Measurements from ENCODE around the gene ADGRA1.

The ADGRA1 gene

GRCh38 chr10:133067149-133068105, 20.3 kb upstream of the ADGRA1 start:
- no peak overlapping the region for H3K4me3 ChIP-seq (ENCODE audit: low read depth, low read length)
- no peaks in the 10 kb centered on the region for H3K79me2 ChIP-seq (ENCODE audit: control insufficient read depth, insufficient read depth, low read length, unreplicated experiment)
- H3K36me3 ChIP-seq (ENCODE audit: insufficient read depth, low read length): no peaks in the 10 kb centered on the region
- peaks cover 5% of the 10 kb centered on the region; the same call in 1 of the 2 replicates for H3K27me3 ChIP-seq (ENCODE audit: insufficient read depth, low read length)
- H3K4me1 ChIP-seq (ENCODE audit: control insufficient read depth, insufficient read depth, low read length, unreplicated experiment): no peaks in the 10 kb centered on the region
- no peak overlapping the region for H2AFZ ChIP-seq (ENCODE audit: low read length, unreplicated experiment)
- no peak overlapping the region for H3K27ac ChIP-seq (ENCODE audit: low read depth, low read length)

- Histone ChIP-seq H3K27me3 (ENCODE audit: insufficient read depth, low read length) (peaks cover 10% of the 10 kb centered on the region; the same call in 1 of the 2 replicates), H2AFZ (ENCODE audit: low read length, unreplicated experiment) (no peak overlapping the region), H3K27ac (ENCODE audit: low read depth, low read length) (no peak overlapping the region), H3K36me3 (ENCODE audit: insufficient read depth, low read length) (no peaks in the 10 kb centered on the region), H3K79me2 (ENCODE audit: control insufficient read depth, insufficient read depth, low read length, unreplicated experiment) (no peaks in the 10 kb centered on the region), H3K4me1 (ENCODE audit: control insufficient read depth, insufficient read depth, low read length, unreplicated experiment) (no peaks in the 10 kb centered on the region), H3K4me3 (ENCODE audit: low read depth, low read length) (no peak overlapping the region)
These were observed 19.4 kb upstream of the ADGRA1 start for GRCh38 chr10:133068111-133069032.

GRCh38 chr10:133069033-133069525, 18.6 kb upstream of the ADGRA1 start:
- H3K27ac ChIP-seq (ENCODE audit: low read depth, low read length): no peak overlapping the region
- no peaks in the 10 kb centered on the region for H3K79me2 ChIP-seq (ENCODE audit: control insufficient read depth, insufficient read depth, low read length, unreplicated experiment)
- no peak overlapping the region for H3K4me3 ChIP-seq (ENCODE audit: low read depth, low read length)
- no peaks in the 10 kb centered on the region for H3K36me3 ChIP-seq (ENCODE audit: insufficient read depth, low read length)
- H3K4me1 ChIP-seq (ENCODE audit: control insufficient read depth, insufficient read depth, low read length, unreplicated experiment): no peaks in the 10 kb centered on the region
- peaks cover 10% of the 10 kb centered on the region; the same call in 1 of the 2 replicates for H3K27me3 ChIP-seq (ENCODE audit: insufficient read depth, low read length)
- H2AFZ ChIP-seq (ENCODE audit: low read length, unreplicated experiment): no peak overlapping the region

GRCh38 chr10:133070405-133070804, 17.3 kb upstream of the ADGRA1 start:
- H3K36me3 ChIP-seq (ENCODE audit: insufficient read depth, low read length): no peaks in the 10 kb centered on the region
- H3K4me3 ChIP-seq (ENCODE audit: low read depth, low read length): no peak overlapping the region
- no peak overlapping the region for H3K27ac ChIP-seq (ENCODE audit: low read depth, low read length)
- H2AFZ ChIP-seq (ENCODE audit: low read length, unreplicated experiment): no peak overlapping the region
- peaks cover 10% of the 10 kb centered on the region; the same call in 1 of the 2 replicates for H3K27me3 ChIP-seq (ENCODE audit: insufficient read depth, low read length)
- no peaks in the 10 kb centered on the region for H3K79me2 ChIP-seq (ENCODE audit: control insufficient read depth, insufficient read depth, low read length, unreplicated experiment)
- no peaks in the 10 kb centered on the region for H3K4me1 ChIP-seq (ENCODE audit: control insufficient read depth, insufficient read depth, low read length, unreplicated experiment)

- Histone ChIP-seq H3K4me3 (ENCODE audit: low read depth, low read length) (no peak overlapping the region), H2AFZ (ENCODE audit: low read length, unreplicated experiment) (no peak overlapping the region), H3K36me3 (ENCODE audit: insufficient read depth, low read length) (no peaks in the 10 kb centered on the region), H3K27ac (ENCODE audit: low read depth, low read length) (no peak overlapping the region), H3K27me3 (ENCODE audit: insufficient read depth, low read length) (peaks cover 10% of the 10 kb centered on the region; the same call in 1 of the 2 replicates), H3K4me1 (ENCODE audit: control insufficient read depth, insufficient read depth, low read length, unreplicated experiment) (no peaks in the 10 kb centered on the region), H3K79me2 (ENCODE audit: control insufficient read depth, insufficient read depth, low read length, unreplicated experiment) (no peaks in the 10 kb centered on the region)
These were observed 16.9 kb upstream of the ADGRA1 start for GRCh38 chr10:133070810-133071209.

- no peaks in the 10 kb centered on the region for H3K4me1 ChIP-seq (ENCODE audit: control insufficient read depth, insufficient read depth, low read length, unreplicated experiment)
- no peak overlapping the region for H2AFZ ChIP-seq (ENCODE audit: low read length, unreplicated experiment)
- no peak overlapping the region for H3K4me3 ChIP-seq (ENCODE audit: low read depth, low read length)
- H3K27me3 ChIP-seq (ENCODE audit: insufficient read depth, low read length): peaks cover 10% of the 10 kb centered on the region; the same call in 1 of the 2 replicates
- H3K36me3 ChIP-seq (ENCODE audit: insufficient read depth, low read length): no peaks in the 10 kb centered on the region
- no peak overlapping the region for H3K27ac ChIP-seq (ENCODE audit: low read depth, low read length)
- no peaks in the 10 kb centered on the region for H3K79me2 ChIP-seq (ENCODE audit: control insufficient read depth, insufficient read depth, low read length, unreplicated experiment)
These were observed 16.0 kb upstream of the ADGRA1 start for GRCh38 chr10:133071733-133072132.

- H3K79me2 ChIP-seq (ENCODE audit: control insufficient read depth, insufficient read depth, low read length, unreplicated experiment): no peaks in the 10 kb centered on the region
- H2AFZ ChIP-seq (ENCODE audit: low read length, unreplicated experiment): no peak overlapping the region
- H3K36me3 ChIP-seq (ENCODE audit: insufficient read depth, low read length): no peaks in the 10 kb centered on the region
- no peak overlapping the region for H3K27ac ChIP-seq (ENCODE audit: low read depth, low read length)
- H3K27me3 ChIP-seq (ENCODE audit: insufficient read depth, low read length): peaks cover 9% of the 10 kb centered on the region; the same call in 1 of the 2 replicates
- no peak overlapping the region for H3K4me3 ChIP-seq (ENCODE audit: low read depth, low read length)
- no peaks in the 10 kb centered on the region for H3K4me1 ChIP-seq (ENCODE audit: control insufficient read depth, insufficient read depth, low read length, unreplicated experiment)
These were observed 15.5 kb upstream of the ADGRA1 start for GRCh38 chr10:133072196-133072595.

- no peak overlapping the region for H3K27ac ChIP-seq (ENCODE audit: low read depth, low read length)
- peaks cover 5% of the 10 kb centered on the region; the same call in 1 of the 2 replicates for H3K27me3 ChIP-seq (ENCODE audit: insufficient read depth, low read length)
- no peak overlapping the region for H3K4me3 ChIP-seq (ENCODE audit: low read depth, low read length)
- no peaks in the 10 kb centered on the region for H3K79me2 ChIP-seq (ENCODE audit: control insufficient read depth, insufficient read depth, low read length, unreplicated experiment)
- no peak overlapping the region for H2AFZ ChIP-seq (ENCODE audit: low read length, unreplicated experiment)
- H3K36me3 ChIP-seq (ENCODE audit: insufficient read depth, low read length): no peaks in the 10 kb centered on the region
- no peaks in the 10 kb centered on the region for H3K4me1 ChIP-seq (ENCODE audit: control insufficient read depth, insufficient read depth, low read length, unreplicated experiment)
These were observed 14.9 kb upstream of the ADGRA1 start for GRCh38 chr10:133072720-133073390.

- H3K4me1 ChIP-seq (ENCODE audit: control insufficient read depth, insufficient read depth, low read length, unreplicated experiment): no peaks in the 10 kb centered on the region
- H3K4me3 ChIP-seq (ENCODE audit: low read depth, low read length): no peak overlapping the region
- H3K79me2 ChIP-seq (ENCODE audit: control insufficient read depth, insufficient read depth, low read length, unreplicated experiment): no peaks in the 10 kb centered on the region
- no peak overlapping the region for H3K27ac ChIP-seq (ENCODE audit: low read depth, low read length)
- H2AFZ ChIP-seq (ENCODE audit: low read length, unreplicated experiment): no peak overlapping the region
- H3K27me3 ChIP-seq (ENCODE audit: insufficient read depth, low read length): peaks cover 5% of the 10 kb centered on the region; the same call in 1 of the 2 replicates
- no peaks in the 10 kb centered on the region for H3K36me3 ChIP-seq (ENCODE audit: insufficient read depth, low read length)
These were observed 12.2 kb upstream of the ADGRA1 start for GRCh38 chr10:133075346-133076137.
